SK-N-MC (cell line): Measurements from ENCODE around the gene HTR3B.

Experiments used
- EZH2 ChIP-seq: fragments of 200-600 bp; sonication (generic); IDR thresholded peaks from one replicate; pipeline ENCODE4 v1.6.1; 2017; ENCODE audit warnings: antibody characterized with exemption
- FOXP2 ChIP-seq: optimal IDR thresholded peaks from 2 replicates; pipeline ENCODE3; 2011; ENCODE audit warnings: mild to moderate bottlenecking, moderate library complexity; ENCODE audit not compliant: insufficient read depth; ENCODE audit errors: extremely low read length, control extremely low read depth
- POLR2AphosphoS5 ChIP-seq: IDR thresholded peaks from 2 replicates; pipeline ENCODE4 v1.6.1; 2012; ENCODE audit warnings: mild to moderate bottlenecking, low read depth, low read length, borderline replicate concordance

DNA sequence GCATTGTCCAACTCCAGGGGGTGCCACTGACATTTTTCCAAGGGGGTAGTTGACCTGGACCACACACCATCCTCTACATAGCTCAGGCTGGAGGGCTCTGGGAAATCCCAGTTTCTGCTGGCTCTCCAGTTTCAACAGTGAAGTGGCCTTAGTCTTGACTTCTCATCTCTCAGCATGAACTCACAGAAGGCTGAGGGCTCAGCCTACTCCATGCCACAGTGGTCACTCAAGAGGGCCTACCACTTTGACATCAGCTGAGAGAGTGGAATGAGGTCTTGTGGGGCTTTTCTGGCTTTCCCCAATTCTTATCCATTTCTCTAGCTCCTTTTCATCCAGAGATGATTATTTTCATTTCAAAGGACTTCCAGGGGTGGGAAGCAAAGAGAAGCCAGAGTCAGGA lies 77.7 kb downstream of the HTR3B start:
- no peak for TF ChIP-seq POLR2AphosphoS5
- TF ChIP-seq EZH2: no peak
- no peak for TF ChIP-seq FOXP2
